GM12801 (cell line): ENCODE results near the gene MET.

Experiments used
- TF ChIP-seq, protein P1 (sequence below): IDR thresholded peaks from one replicate; pipeline ENCODE4 v1.5.1; 2011; ENCODE audit warnings: control low read depth; ENCODE audit not compliant: insufficient read length; ENCODE audit errors: extremely low read depth

Gene MET

DNA sequence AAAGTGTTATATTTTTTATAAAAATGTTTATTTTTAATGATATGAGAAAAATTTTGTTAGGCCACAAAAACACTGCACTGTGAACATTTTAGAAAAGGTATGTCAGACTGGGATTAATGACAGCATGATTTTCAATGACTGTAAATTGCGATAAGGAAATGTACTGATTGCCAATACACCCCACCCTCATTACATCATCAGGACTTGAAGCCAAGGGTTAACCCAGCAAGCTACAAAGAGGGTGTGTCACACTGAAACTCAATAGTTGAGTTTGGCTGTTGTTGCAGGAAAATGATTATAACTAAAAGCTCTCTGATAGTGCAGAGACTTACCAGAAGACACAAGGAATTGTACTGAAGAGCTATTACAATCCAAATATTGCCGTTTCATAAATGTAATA, 125.6 kb downstream of the MET start:
- TF ChIP-seq, protein P1, sequence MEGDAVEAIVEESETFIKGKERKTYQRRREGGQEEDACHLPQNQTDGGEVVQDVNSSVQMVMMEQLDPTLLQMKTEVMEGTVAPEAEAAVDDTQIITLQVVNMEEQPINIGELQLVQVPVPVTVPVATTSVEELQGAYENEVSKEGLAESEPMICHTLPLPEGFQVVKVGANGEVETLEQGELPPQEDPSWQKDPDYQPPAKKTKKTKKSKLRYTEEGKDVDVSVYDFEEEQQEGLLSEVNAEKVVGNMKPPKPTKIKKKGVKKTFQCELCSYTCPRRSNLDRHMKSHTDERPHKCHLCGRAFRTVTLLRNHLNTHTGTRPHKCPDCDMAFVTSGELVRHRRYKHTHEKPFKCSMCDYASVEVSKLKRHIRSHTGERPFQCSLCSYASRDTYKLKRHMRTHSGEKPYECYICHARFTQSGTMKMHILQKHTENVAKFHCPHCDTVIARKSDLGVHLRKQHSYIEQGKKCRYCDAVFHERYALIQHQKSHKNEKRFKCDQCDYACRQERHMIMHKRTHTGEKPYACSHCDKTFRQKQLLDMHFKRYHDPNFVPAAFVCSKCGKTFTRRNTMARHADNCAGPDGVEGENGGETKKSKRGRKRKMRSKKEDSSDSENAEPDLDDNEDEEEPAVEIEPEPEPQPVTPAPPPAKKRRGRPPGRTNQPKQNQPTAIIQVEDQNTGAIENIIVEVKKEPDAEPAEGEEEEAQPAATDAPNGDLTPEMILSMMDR, result no peak

DNA sequence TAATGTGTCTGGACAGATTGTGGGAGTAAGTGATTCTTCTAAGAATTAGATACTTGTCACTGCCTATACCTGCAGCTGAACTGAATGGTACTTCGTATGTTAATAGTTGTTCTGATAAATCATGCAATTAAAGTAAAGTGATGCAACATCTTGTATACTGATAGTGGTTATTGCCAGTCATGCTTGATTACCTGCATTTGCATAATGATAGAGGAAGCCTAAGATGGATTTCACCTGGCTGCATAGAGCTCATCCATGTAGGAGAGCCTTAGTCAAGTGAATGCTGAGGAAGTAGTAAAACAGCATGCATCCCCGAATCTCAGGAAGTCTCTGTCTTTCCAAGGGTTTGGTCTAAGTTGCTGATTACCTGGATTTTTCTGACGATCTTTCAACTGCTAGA, 126.2 kb downstream of the MET start:
- TF ChIP-seq, protein P1, result no peak

DNA sequence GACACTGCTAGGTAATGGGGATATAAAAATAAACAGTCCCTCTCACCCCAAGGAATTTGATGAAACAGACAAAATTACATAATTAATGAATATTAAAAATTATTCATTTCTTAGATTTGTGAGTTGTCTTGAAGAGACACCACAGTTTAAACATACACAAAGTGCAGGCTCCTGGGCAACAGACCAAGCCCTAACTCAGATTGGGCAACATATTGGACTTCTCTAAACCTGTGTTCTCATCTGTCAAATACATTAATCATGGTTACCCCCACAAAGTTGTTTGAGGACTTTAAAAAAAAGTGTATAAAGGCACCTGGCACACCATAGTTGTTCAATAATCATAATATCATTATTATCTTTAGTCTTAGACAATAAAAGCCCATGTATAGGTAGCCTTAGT, 127.9 kb downstream of the MET start:
- TF ChIP-seq, protein P1, result no peak

DNA sequence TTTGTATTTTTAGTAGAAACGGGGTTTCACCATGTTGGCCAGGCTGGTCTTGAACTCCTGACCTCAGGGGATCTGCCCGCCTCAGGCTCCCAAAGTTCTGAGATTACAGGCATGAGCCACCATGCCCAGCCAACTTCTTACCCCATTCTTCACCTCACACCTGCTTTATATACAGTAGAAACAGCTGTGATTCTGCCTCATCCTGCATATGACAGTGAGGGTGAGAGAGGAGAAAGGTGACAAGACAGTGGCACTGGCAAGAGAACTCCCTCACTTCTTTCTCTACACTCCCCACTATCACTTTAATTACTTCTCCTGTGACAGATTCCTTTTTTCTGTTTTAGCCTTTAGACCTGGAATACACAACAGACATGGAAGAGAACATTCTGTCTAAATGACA, 128.6 kb downstream of the MET start:
- TF ChIP-seq, protein P1, result no peak

DNA sequence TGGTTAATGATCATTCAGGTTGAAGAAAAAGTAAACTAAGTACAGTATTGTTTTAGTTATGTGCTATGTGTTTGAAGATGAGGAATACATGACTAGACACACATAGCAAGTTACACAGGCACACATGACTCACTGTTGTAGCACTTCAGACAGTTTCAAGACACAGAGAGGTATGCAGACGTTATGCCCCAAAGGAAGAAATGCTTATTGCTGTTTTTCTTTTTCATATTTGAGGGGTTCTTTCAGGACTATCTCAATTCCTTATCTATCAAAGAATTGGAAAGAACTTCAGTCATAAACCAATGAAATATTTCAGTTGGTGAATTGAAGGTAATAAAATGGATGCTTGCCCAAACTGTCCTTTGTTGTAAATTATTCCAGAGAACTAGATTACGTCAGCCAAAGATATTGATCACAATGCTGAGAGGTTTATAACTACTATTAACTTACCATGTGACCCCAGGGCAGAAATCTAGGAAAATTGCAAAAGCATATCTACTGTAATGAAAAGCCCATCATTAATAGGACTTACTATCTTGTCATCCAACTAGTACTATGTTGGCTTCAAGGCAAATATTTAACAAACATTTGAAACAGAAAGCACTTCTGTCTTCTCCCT, 129.2 kb downstream of the MET start:
- TF ChIP-seq, protein P1, result no peak

DNA sequence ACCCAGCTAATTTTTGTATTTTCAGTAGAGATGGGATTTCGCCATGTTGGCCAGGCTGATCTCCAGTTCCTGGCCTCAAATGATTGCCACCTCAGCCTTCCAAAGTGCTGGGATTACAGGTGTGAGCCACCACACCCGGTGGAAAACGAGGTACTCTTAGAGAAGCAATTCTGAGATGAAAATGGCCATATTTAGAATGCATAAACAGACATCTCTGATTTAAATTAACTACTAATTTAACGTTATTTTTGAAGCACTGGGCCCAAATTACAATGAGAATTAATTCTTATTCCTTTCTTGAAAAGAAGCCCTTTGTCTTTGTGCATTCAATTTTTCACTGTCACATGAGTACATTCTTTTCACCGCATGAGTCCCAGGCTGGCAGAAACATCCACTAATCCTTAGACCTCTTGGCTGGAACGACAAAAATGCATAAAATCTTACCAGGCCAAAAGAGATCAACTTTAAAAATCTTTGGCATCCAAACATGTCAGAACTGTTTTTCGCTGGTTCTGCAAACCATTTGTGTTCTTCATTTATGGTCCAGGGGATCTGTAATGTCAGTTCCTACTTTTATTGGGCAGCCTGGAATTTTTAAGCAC, 130.2 kb downstream of the MET start:
- TF ChIP-seq, protein P1, result no peak

DNA sequence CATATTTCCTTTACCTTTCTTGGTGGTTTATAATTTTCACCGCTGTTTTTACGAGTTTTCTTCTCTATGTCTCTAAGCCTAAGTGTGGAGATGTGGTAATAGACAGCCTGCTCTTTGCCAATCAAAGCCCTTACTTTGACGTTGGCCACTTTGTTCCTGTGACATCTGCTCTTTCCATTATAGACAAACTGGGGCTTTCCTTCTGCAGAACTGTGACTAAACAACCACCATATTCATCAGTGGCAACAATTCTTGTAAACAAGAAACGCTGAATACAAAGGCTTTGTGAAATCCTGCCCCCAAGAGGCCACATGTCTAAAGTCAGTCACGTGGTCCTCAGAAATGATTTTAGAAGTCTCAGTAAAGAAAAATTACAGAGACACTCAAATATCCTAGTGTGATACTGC, 130.8 kb downstream of the MET start:
- TF ChIP-seq, protein P1, result no peak

DNA sequence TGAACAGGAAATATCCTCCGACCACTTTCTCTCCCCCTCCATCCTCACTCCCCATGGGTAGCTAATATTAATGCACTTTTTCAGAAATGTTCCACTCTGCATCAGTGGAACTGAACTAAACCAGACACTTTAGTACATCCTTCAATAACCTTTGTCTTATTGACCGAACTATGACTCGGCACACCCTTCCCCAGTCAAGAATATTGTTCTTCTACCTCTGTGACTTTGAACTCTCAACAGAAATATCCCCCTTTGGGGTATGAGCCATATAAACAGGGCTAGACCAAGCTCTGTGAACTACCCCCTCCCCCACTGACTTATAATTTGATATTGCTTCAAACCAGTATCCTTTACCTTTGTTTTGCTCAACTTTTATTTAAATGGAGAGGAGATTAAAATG, 132.5 kb downstream of the MET start:
- TF ChIP-seq, protein P1, result no peak
